GM12875 (cell line): ENCODE data around the gene C10orf88.

Source experiments
- H3K4me3 ChIP-seq: one replicate; pipeline ENCODE4 v1.5.1; 2011; ENCODE audit warnings: low read depth, low read length, control low read depth
- TF ChIP-seq, protein P1 (sequence below): IDR thresholded peaks from 2 replicates; pipeline ENCODE4 v1.5.1; 2011; ENCODE audit warnings: low read depth, mild to moderate bottlenecking, control low read depth, inconsistent platforms, low read length, moderate library complexity, borderline replicate concordance; ENCODE audit not compliant: insufficient read depth

The C10orf88 gene

DNA sequence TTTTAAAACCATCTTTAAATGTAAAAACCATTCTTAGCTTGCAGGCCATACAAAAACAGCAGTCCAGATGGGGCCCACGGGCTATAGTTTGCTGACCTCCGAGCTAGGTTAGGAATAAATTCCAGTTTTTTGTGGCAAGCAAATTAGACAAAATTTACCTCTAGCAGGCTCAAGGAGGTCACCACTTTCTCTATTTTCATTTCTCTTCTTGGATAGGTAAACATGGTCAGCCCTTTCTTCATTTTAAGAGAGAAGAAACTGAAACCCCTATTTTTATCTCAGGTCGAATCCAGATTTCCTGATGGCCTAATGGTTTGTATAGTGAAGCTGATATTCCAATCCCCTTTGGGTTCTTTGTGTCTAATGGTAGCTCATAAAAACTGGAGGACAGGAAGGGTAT lies 43.8 kb upstream of the C10orf88 start:
- TF ChIP-seq, protein P1, sequence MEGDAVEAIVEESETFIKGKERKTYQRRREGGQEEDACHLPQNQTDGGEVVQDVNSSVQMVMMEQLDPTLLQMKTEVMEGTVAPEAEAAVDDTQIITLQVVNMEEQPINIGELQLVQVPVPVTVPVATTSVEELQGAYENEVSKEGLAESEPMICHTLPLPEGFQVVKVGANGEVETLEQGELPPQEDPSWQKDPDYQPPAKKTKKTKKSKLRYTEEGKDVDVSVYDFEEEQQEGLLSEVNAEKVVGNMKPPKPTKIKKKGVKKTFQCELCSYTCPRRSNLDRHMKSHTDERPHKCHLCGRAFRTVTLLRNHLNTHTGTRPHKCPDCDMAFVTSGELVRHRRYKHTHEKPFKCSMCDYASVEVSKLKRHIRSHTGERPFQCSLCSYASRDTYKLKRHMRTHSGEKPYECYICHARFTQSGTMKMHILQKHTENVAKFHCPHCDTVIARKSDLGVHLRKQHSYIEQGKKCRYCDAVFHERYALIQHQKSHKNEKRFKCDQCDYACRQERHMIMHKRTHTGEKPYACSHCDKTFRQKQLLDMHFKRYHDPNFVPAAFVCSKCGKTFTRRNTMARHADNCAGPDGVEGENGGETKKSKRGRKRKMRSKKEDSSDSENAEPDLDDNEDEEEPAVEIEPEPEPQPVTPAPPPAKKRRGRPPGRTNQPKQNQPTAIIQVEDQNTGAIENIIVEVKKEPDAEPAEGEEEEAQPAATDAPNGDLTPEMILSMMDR, result no peak
- no peak overlapping the region for H3K4me3 ChIP-seq

GRCh38 chr10:122995936-122996335 lies 41.9 kb upstream of the C10orf88 start:
- TF ChIP-seq, protein P1, result no peak
- H3K4me3 ChIP-seq, result no peak overlapping the region

DNA sequence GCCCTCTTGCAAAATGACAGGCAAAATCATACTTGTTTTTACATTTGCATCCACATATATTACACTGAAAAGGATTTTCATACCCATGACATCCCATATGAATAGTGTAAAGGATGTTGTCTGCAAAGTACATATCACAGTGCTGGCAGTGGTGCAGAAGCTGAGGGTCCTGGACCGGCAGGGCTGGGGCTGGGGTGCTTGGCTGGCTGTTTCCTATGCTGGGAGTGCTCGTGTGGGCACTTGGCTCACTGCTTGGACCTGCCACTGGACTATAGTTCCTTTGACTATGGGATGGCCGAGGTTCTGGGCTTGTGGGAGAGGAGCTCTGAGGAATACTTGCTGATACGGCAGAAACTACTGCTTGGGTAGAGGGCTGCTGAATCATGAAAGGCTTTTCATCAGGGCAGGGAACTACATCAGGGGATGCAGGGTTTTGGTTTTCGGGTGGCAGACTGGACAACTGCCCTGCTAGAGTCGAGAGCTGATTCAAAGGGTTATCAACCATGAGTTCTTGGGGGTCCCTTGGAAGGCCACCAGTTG lies 39.8 kb upstream of the C10orf88 start:
- TF ChIP-seq, protein P1, result no peak
- no peak overlapping the region for H3K4me3 ChIP-seq

DNA sequence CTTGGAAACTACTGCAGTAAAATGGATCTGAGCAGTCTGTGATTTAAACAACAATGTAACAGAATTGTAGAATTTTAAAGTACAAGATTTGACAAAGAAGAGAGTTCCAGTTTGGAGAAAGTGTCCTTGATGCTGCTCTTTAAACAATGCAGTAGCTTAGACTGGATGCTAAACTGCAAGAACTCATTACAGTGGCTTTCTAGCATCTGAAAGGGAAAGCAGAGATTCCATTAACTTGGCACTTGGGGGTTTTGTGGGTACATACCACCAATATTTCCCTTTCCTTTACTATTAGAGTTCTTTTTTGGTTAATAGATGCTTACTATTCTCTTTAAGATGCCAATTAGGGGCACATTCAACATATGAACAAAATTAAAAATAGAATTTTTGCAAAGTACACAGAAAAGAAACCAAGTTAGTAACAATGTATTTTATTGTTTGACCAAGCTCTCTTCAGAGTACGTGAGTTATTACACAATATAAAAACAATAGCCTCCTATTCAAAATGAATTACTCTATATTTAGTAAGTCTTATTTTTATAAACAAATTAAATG lies 38.1 kb upstream of the C10orf88 start:
- TF ChIP-seq, protein P1, result no peak
- H3K4me3 ChIP-seq, result no peak overlapping the region

DNA sequence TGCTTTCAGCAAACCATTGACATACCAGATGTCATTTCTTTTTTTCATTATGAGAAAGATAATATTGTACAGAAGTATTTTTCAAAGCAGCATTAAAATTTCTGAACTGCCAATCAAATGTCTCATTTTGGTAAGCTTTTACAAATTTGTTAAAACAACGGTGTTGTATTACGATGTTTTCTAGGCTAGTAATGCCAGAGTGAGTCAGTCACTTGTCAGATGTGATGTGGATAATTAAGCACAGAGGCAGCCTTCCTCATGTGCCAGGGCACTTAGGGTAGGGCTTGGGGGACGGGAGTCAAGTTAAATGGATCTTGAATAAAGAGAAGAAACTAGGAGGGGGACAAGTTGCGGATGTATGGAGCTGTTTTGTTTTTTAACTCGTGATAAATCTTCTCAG lies 36.3 kb upstream of the C10orf88 start:
- TF ChIP-seq, protein P1, result no peak
- H3K4me3 ChIP-seq, result no peak overlapping the region

GRCh38 chr10:122988501-122988900 lies 34.5 kb upstream of the C10orf88 start:
- TF ChIP-seq, protein P1, result no peak
- no peak overlapping the region for H3K4me3 ChIP-seq

DNA sequence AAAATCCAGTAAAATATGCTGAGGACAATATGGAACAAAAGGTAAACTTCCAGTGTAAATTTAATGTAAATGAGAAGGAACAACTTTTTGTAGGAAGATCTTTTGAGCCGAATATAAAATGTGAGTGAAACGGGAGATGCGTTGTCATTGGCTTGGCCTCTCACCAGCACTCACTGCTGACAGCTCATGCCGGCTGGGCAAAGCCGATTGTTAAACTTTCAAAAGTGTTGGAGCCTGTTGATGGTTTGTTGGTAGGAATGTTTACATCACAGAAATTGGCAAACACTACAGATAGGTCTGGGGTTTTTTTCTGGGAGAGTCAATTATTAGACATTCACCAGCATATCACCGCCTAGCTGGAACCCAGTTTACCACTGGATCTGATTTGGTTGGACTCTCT lies 32.3 kb upstream of the C10orf88 start:
- H3K4me3 ChIP-seq, result no peak overlapping the region
- TF ChIP-seq, protein P1, result no peak
